Tibial nerve (tissue), 4 donors: ENCODE results near the gene ACE2.

Experiments
- CTCF ChIP-seq, 5 experiments: fragments of 200-600 bp in 3 of 5; fragments of 450-650 bp in 2 of 5; sonication (generic) in 3 of 5; IDR thresholded peaks; one replicate each; pipeline ENCODE4 v1.5.1; 2016 to 2019; ENCODE audit warnings: antibody characterized with exemption in 5 of 5, mild to moderate bottlenecking in 3 of 5, moderate library complexity in 2 of 5
- EP300 ChIP-seq, 2 donors: sonication (generic); formaldehyde crosslinking; IDR thresholded peaks; one replicate each; pipeline ENCODE4 v1.6.1; 2017; ENCODE audit warnings: antibody characterized with exemption in 2 of 2, mild to moderate bottlenecking in 1 of 2
- POLR2A ChIP-seq, 2 donors: fragments of 450-650 bp; IDR thresholded peaks; one replicate each; pipeline ENCODE4 v1.6.1; 2017; ENCODE audit warnings: antibody characterized with exemption in 2 of 2, mild to moderate bottlenecking in 2 of 2, moderate library complexity in 2 of 2

GRCh38 chrX:15598026-15598425 is 2.7 kb downstream of the ACE2 start:
- TF ChIP-seq CTCF (IDR thresholded peaks at IDR 0.05) (no peak), POLR2A (IDR thresholded peaks at IDR 0.05) (no peak), EP300 (IDR thresholded peaks at IDR 0.05) (no peak)
